Subcutaneous abdominal adipose tissue (tissue), 5 donors: ENCODE measurements around the gene FAM221A.
A peak's percentile ranks its signal among the peaks of the same experiment; 100 is the strongest.

Experiments
- H3K27ac ChIP-seq: one replicate; pipeline ENCODE4 v1.7.0; 2013; ENCODE audit warnings: low read depth, mild to moderate bottlenecking, inconsistent platforms, low read length, moderate library complexity
- H3K27me3 ChIP-seq, 5 donors: one replicate each; pipeline ENCODE4 v1.7.0; 2013; ENCODE audit warnings: low read length in 5 of 5, inconsistent platforms in 1 of 5; ENCODE audit not compliant: control insufficient read depth in 5 of 5, insufficient read depth in 4 of 5
- H3K36me3 ChIP-seq, 5 donors: one replicate each; pipeline ENCODE4 v1.7.0; 2013; ENCODE audit warnings: low read length in 5 of 5; ENCODE audit not compliant: control insufficient read depth in 5 of 5, insufficient read depth in 5 of 5
- H3K4me1 ChIP-seq, 5 donors: one replicate each; pipeline ENCODE4 v1.7.0; 2013; ENCODE audit warnings: low read length in 5 of 5, mild to moderate bottlenecking in 3 of 5, moderate library complexity in 1 of 5; ENCODE audit not compliant: control insufficient read depth in 5 of 5, insufficient read depth in 5 of 5
- H3K4me3 ChIP-seq, 5 donors: one replicate each; pipeline ENCODE4 v1.7.0; 2013; ENCODE audit warnings: low read length in 5 of 5, low read depth in 1 of 5
- H3K9ac ChIP-seq, 5 donors: one replicate each; pipeline ENCODE4 v1.7.0; 2013; ENCODE audit warnings: low read length in 5 of 5, mild to moderate bottlenecking in 4 of 5, moderate library complexity in 3 of 5
- H3K9me3 ChIP-seq, 5 donors: one replicate each; pipeline ENCODE4 v1.7.0; 2013; ENCODE audit warnings: low read length in 5 of 5; ENCODE audit not compliant: control insufficient read depth in 5 of 5
- donor health status: healthy.
- donor health status: healthy.
- donor health status: healthy.
- donor health status: healthy.
- donor health status: healthy.

Gene FAM221A, protein sequence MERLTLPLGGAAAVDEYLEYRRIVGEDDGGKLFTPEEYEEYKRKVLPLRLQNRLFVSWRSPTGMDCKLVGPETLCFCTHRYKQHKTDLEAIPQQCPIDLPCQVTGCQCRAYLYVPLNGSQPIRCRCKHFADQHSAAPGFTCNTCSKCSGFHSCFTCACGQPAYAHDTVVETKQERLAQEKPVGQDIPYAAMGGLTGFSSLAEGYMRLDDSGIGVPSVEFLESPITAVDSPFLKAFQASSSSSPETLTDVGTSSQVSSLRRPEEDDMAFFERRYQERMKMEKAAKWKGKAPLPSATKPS

DNA sequence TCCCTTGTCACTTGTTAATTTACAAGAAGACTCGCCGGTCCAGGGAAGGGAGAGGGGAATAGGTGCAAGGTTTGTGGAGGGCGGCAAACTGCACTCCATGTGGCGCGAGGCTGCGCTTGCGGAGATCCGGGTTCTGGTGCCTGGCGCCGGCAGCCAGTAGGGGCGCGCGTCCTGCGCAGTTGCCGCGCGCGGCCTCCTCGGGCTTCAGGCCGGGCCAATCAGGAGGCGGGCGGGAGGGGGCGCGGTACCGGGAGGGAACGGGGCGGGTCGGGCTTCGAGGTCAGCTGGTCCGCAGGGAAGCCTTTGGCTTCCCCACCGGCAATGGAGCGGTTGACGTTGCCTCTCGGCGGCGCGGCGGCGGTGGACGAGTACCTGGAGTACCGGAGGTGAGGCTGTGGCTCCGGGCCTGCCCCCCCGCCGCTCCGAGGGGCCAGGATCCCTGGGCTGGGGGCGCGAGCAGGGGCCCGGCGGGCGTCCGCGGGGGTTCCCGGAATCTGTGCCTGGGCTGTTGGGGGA lies at the start of gene FAM221A:
FAM221A (plus strand) TSS at position 302 of the 516 bp plus-strand sequence; CDS start at position 322, 20 bp downstream.
- Histone ChIP-seq H3K36me3 (no peaks in the 10 kb centered on the region), H3K4me3 (peak within 1 kb of the TSS; percentile 76 to 97 (median 86)), H3K9me3 (no peaks in the 10 kb centered on the region), H3K4me1 (peaks cover 2 to 16% (median 10%) of the 10 kb centered on the region in 5 donors), H3K27me3 (no peaks in the 10 kb centered on the region), H3K27ac (peak within 1 kb of the TSS; percentile 57), H3K9ac (peak within 1 kb of the TSS in 4 of 5 donors; percentile 56 to 80 (median 73))

DNA sequence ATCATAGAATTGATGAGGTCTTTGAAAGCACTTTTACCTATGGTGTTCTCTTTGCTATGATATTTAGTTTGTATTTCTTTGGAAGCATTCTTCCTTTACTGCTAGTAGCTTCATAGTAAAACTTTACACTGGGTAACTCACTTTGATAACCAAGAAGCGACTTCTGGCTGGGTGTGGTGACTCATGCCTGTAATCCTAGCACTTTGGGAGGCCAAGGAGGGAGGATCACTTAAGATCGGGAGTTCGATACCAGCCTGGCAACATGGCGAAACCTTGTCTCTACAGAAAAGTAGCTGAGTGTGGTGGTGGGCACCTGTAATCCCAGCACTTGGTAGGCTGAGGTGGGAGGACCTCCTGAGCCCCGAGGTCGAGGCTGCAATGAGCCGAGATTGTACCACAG lies 46.6 kb upstream of the FAM221A start:
- no peak overlapping the region for H3K4me3 ChIP-seq
- H3K36me3 ChIP-seq: peaks cover 0 to 5% (median 0%) of the 10 kb centered on the region in 5 donors
- H3K4me1 ChIP-seq: no peaks in the 10 kb centered on the region
- H3K9me3 ChIP-seq: no peaks in the 10 kb centered on the region
- no peak overlapping the region for H3K9ac ChIP-seq
- H3K27ac ChIP-seq: no peak overlapping the region
- no peaks in the 10 kb centered on the region for H3K27me3 ChIP-seq

DNA sequence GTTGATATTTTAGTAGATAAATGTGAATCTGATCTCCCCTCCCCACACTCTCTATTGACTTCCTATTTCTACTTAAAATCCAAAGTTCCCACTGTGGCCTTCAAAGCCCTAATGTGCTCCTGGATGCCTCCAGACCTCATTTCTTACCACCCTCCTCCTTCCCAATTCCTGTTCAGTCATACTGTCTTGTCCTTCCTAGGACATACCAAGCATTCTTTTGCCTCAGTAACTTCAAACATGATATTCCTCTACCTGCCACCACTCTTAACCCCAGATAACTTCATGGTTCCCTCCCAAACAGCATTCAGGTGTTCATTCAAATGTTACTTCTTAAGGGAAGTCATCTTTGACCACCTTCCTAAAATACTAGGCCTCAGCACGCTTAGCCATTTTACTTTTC lies 34.2 kb upstream of the FAM221A start:
- Histone ChIP-seq H3K4me3 (no peak overlapping the region), H3K27me3 (no peaks in the 10 kb centered on the region), H3K36me3 (no peaks in the 10 kb centered on the region), H3K27ac (no peak overlapping the region), H3K9me3 (no peaks in the 10 kb centered on the region), H3K4me1 (no peaks in the 10 kb centered on the region), H3K9ac (no peak overlapping the region)

DNA sequence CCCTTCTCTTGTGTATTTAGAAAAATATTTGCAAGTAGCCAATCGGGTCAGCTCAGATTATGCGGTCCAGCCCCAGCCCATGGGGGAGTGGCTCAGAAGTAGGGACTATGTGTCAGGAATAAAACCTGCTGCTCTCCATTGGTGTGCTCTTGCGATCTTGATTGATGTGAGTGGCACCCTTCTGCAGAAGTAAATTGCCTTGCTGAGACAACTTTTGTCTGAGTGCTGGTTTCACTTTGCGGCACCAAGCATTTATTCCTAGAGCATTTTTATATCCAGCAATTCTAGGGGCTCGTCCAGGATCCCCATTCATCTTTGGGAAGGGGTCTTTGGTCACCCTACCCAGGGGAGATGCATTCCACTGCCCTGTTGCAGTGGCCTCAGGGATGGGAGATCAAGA lies 26.1 kb upstream of the FAM221A start:
- Histone ChIP-seq H3K27me3 (no peaks in the 10 kb centered on the region), H3K9ac (no peak overlapping the region), H3K9me3 (peaks cover 5 to 23% (median 19%) of the 10 kb centered on the region in 5 donors), H3K36me3 (no peaks in the 10 kb centered on the region), H3K4me3 (peak overlapping the region in 1 of 5 donors; percentile 25), H3K27ac (no peak overlapping the region), H3K4me1 (no peaks in the 10 kb centered on the region)

DNA sequence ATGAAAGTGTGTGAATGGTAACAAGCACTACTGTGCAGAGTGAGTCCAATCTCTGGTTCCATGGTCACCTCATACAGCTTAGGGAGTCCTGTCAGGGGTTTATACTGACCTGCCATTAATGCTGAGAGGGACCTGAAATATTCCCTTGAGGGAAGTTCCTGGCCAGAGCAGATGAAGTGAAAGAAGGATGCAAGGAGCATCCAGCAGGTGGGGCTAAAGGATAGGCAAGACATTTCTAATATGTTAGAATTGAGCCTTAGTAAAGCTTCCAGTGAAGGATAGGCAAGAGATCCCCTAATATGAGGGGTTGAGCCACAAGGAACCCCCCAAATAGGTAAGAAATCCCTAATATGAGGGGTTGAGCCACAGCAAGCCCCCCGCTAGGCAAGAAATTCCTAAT lies 25.5 kb upstream of the FAM221A start:
- Histone ChIP-seq H3K9me3 (peaks cover 5 to 25% (median 19%) of the 10 kb centered on the region in 5 donors), H3K27me3 (no peaks in the 10 kb centered on the region), H3K4me1 (no peaks in the 10 kb centered on the region), H3K9ac (no peak overlapping the region), H3K27ac (no peak overlapping the region), H3K4me3 (peak overlapping the region in 1 of 5 donors; percentile 2), H3K36me3 (no peaks in the 10 kb centered on the region)

DNA sequence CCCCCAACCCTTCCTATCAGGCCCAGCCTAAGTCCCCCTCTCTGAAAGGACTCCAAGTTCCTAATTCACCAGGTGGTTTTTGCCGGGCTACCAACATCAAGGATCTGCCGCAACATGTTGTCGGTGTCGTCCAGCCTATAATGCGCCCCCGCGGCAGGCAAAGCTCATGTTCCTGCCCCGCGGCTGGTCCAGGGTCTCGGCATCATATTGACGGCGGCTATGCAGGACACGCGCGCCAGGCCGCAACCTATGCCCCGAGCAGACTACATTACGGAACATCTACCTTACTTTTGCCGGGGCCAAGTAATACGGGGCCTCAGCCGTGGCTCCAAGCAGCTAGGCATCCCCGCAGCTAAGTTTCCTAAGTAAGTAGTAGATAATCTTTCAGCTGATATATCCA lies 24.6 kb upstream of the FAM221A start:
- H3K9ac ChIP-seq: no peak overlapping the region
- H3K4me1 ChIP-seq: no peaks in the 10 kb centered on the region
- no peak overlapping the region for H3K4me3 ChIP-seq
- no peaks in the 10 kb centered on the region for H3K27me3 ChIP-seq
- H3K9me3 ChIP-seq: peaks cover 5 to 25% (median 19%) of the 10 kb centered on the region in 5 donors
- H3K27ac ChIP-seq: no peak overlapping the region
- no peaks in the 10 kb centered on the region for H3K36me3 ChIP-seq

DNA sequence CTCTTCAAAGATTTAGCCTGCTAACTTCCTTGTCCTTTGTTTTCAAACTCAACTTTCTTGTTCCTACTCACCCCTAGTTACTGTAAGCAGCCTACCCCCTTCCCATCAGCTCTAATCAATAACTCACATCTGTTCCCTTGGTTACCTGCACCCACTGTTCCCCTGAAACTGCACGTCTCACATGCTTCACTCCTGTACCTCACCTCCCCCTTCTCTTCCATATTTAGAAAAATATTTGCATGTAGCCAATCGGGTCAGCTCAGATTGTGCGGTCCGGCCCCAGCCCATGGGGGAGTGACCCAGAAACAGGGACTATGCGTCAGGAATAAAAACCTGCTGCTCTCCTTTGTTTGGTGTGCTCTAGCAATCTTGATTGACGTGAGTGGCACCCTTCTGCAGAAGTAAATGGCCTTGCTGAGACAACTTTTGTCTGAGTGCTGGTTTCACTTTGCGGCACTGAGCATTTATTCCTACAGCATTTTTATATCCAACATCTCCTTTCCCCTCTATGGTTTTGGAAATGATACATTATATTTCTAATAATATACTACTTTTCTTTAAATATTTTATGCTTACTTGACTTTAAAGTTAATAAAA lies 21.1 kb upstream of the FAM221A start:
- Histone ChIP-seq H3K9me3 (peaks cover 5 to 13% (median 11%) of the 10 kb centered on the region in 5 donors), H3K27me3 (no peaks in the 10 kb centered on the region), H3K27ac (no peak overlapping the region), H3K9ac (no peak overlapping the region), H3K36me3 (no peaks in the 10 kb centered on the region), H3K4me3 (no peak overlapping the region), H3K4me1 (no peaks in the 10 kb centered on the region)

DNA sequence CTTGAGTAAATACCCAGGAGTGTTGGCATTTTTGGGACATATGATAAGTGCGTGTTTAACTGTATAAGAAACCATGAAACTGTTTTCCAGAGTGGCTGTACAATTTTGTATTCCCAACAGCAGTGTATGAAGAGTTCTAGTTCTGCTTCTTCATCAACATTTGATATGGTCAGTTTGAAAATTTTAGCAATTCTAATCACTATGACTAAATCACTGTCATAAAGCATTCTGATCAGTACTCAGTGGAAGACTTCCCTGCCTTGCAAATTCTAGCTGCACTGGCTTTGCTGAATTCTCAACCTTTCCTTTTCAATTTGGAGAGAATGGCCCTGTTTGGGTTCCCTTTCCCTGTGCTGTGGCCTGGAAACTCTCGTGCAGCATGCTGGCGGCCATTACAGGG lies 18.6 kb upstream of the FAM221A start:
- no peak overlapping the region for H3K4me3 ChIP-seq
- H3K9ac ChIP-seq: no peak overlapping the region
- H3K36me3 ChIP-seq: no peaks in the 10 kb centered on the region
- H3K27ac ChIP-seq: no peak overlapping the region
- no peaks in the 10 kb centered on the region for H3K4me1 ChIP-seq
- peaks cover 0 to 5% (median 3%) of the 10 kb centered on the region in 5 donors for H3K9me3 ChIP-seq
- no peaks in the 10 kb centered on the region for H3K27me3 ChIP-seq

DNA sequence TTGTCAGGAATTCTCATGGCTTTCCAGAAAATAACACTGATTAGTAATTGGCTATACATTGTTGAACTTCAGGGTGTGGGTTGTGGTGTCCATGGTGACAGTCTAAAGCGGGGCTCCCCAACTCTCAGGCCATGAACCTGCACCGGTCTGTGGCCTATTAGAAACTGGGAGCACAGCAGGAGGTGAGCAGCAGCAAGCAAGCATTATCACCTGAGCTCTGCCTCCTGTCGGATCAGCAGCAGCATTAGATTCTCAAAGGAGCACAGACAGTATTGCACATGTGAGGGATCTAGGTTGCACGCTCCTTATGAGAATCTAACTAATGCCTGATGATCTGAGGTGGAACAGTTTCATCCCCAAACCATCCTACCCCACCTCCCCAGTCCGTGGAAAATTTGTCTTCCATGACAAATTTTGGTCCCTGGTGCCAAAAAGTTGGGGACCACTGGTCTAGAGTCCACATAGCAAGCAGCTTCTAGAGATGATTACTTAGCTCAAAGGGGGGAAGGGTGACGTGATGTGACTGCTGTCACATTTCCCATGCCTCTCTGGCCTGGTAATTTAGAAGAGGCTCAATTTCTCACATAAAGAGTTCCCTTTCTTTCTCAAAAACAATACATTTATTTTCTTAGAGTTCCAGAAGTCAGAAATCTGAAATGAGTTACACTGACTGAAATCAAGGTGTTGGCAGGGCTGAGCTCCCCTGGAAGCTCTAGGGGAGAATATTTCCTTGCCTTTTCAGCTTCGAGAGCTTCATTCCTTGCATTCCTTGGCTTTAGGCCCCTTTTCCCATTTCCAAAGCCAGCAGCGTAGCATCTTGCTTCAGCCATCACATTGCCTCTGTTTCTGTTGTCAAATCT lies 17.6 kb upstream of the FAM221A start:
- Histone ChIP-seq H3K9ac (no peak overlapping the region), H3K27me3 (no peaks in the 10 kb centered on the region), H3K9me3 (peaks cover 0 to 5% (median 3%) of the 10 kb centered on the region in 5 donors), H3K4me1 (no peaks in the 10 kb centered on the region), H3K36me3 (no peaks in the 10 kb centered on the region), H3K4me3 (no peak overlapping the region), H3K27ac (no peak overlapping the region)

DNA sequence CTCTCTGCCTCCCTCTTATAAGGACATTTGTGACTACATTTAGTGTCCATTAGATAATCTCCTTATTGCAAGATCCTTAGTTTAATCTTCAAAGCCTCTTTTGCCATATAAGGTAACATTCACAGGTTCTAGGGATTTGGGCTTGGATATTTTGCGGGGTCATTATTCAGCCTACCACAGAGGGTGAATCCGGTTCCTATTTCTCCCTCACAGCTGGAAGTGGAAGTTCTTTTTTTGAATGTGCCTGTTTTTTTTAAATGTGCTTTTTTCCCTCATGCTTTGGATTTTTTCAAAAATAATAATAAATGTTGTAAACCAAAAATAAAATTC lies 17.1 kb upstream of the FAM221A start:
- no peaks in the 10 kb centered on the region for H3K4me1 ChIP-seq
- no peaks in the 10 kb centered on the region for H3K36me3 ChIP-seq
- H3K9ac ChIP-seq: no peak overlapping the region
- no peak overlapping the region for H3K4me3 ChIP-seq
- peaks cover 0 to 5% (median 3%) of the 10 kb centered on the region in 5 donors for H3K9me3 ChIP-seq
- H3K27ac ChIP-seq: no peak overlapping the region
- H3K27me3 ChIP-seq: no peaks in the 10 kb centered on the region
